T-cell (primary cell): ENCODE results near the gene APOL4. TPM values are rescaled to one million over a fixed set of nuclear protein-coding genes. Genes with fewer than 3 reads are reported as not detected.

Experiments
- ATAC-seq, 4 experiments: fragments of 200-7000 bp in 3 of 4; fragments of 150-1000 bp in 1 of 4; cut with Tn5 transposase; replicated peaks in 1 of 4; 1 replicate in 3 of 4; 2 replicates in 1 of 4; pipeline ENCODE4 v1.10.0; 2021; ENCODE audit warnings: moderate library complexity in 3 of 4, mild to moderate bottlenecking in 2 of 4, moderate number of reproducible peaks in 1 of 4
- CTCF ChIA-PET, 2 donors: fragments of 300-600 bp; sonication (Branson Sonifier 250); formaldehyde crosslinking; loops; one replicate each; lab custom pipeline; 2022; ENCODE audit warnings: antibody characterized with exemption in 2 of 2; lab: Charles Lee
- POLR2A ChIA-PET, 2 donors: fragments of 300-600 bp; sonication (Branson Sonifier 250); formaldehyde crosslinking; loops; one replicate each; lab custom pipeline; 2022; ENCODE audit warnings: antibody characterized with exemption in 2 of 2; lab: Charles Lee
- DNase-seq, 35 experiments: peaks; one replicate each; pipeline versions ENCODE4 v3.0.0 to v3.0.0-alpha.2; 2013 to 2023
- H3K27ac ChIP-seq: one replicate; pipeline ENCODE4 v1.5.1; 2013; ENCODE audit warnings: low read length
- H3K27me3 ChIP-seq, 2 experiments: replicated peaks in 1 of 2; 1 replicate in 1 of 2; 2 replicates in 1 of 2; pipeline versions ENCODE4 v1.6.1 to v1.7.0; 2013; ENCODE audit warnings: low read length in 1 of 2, mixed read lengths in 1 of 2; ENCODE audit not compliant: control insufficient read depth in 2 of 2, insufficient read depth in 2 of 2; ENCODE audit errors: extremely low read depth in 1 of 2
- H3K36me3 ChIP-seq, 2 donors: 1 replicate in 1 of 2; 2 replicates in 1 of 2; pipeline versions ENCODE4 v1.6.1 to v1.7.0; 2013; ENCODE audit warnings: low read length in 1 of 2; ENCODE audit not compliant: control insufficient read depth in 2 of 2, insufficient read depth in 1 of 2; ENCODE audit errors: extremely low read depth in 1 of 2
- H3K4me1 ChIP-seq, 2 experiments: 1 replicate in 1 of 2; 2 replicates in 1 of 2; pipeline versions ENCODE4 v1.6.1 to v1.7.0; 2013; ENCODE audit warnings: low read length in 2 of 2, mixed read lengths in 1 of 2; ENCODE audit not compliant: insufficient read depth in 2 of 2, control insufficient read depth in 1 of 2; ENCODE audit errors: extremely low read depth in 1 of 2
- H3K4me3 ChIP-seq, 2 donors: 1 replicate in 1 of 2; 2 replicates in 1 of 2; pipeline versions ENCODE4 v1.5.1 to v1.7.0; 2013; ENCODE audit warnings: mild to moderate bottlenecking in 2 of 2, low read length in 1 of 2, moderate library complexity in 1 of 2; ENCODE audit not compliant: control insufficient read depth in 1 of 2; ENCODE audit errors: extremely low read depth in 1 of 2
- H3K9me3 ChIP-seq: 2 replicates; pipeline ENCODE4 v1.7.0; 2013
- H3K27ac Mint-ChIP-seq, 2 donors: one replicate each; pipeline ENCODE4 v1.8.0; 2020 to 2021; ENCODE audit warnings: mild to moderate bottlenecking in 2 of 2, mixed read lengths in 2 of 2
- H3K27me3 Mint-ChIP-seq, 2 donors: one replicate each; pipeline ENCODE4 v1.8.0; 2021 to 2022; ENCODE audit warnings: mixed read lengths in 2 of 2
- H3K36me3 Mint-ChIP-seq: one replicate; pipeline ENCODE4 v1.8.0; 2021; ENCODE audit warnings: mixed read lengths
- H3K4me1 Mint-ChIP-seq, 3 donors: one replicate each; pipeline ENCODE4 v1.8.0; 2020 to 2022; ENCODE audit warnings: mixed read lengths in 3 of 3, mild to moderate bottlenecking in 1 of 3
- H3K4me3 Mint-ChIP-seq, 3 donors: one replicate each; pipeline ENCODE4 v1.8.0; 2020 to 2022; ENCODE audit warnings: mild to moderate bottlenecking in 3 of 3, mixed read lengths in 3 of 3, moderate library complexity in 3 of 3
- H3K9me3 Mint-ChIP-seq, 3 donors: one replicate each; pipeline ENCODE4 v1.8.0; 2020 to 2022; ENCODE audit warnings: mixed read lengths in 3 of 3
- WGBS: methylation state at CpG from one replicate; pipeline ENCODE4 v1.1.5; 2013; ENCODE audit warnings: missing lambda C conversion rate; ENCODE audit not compliant: insufficient coverage; 5-methylcytosine and 5-hydroxymethylcytosine counted together
- total RNA-seq, 35 experiments: library from RNA in 6 of 35; stranded (reverse) in 6 of 35; fragments of 120-200 nt in 1 of 35; gene quantifications; one replicate each; pipeline versions ENCODE4 v1.2.1 to v1.2.4 and lab custom pipeline; 2013 to 2026

The APOL4 gene
- total RNA-seq, 5 donors from 2014 or later (not counting 1 experiment from before 2014, with no cell fraction given) = 0.22 to 0.72 TPM; not detected in 3

DNA sequence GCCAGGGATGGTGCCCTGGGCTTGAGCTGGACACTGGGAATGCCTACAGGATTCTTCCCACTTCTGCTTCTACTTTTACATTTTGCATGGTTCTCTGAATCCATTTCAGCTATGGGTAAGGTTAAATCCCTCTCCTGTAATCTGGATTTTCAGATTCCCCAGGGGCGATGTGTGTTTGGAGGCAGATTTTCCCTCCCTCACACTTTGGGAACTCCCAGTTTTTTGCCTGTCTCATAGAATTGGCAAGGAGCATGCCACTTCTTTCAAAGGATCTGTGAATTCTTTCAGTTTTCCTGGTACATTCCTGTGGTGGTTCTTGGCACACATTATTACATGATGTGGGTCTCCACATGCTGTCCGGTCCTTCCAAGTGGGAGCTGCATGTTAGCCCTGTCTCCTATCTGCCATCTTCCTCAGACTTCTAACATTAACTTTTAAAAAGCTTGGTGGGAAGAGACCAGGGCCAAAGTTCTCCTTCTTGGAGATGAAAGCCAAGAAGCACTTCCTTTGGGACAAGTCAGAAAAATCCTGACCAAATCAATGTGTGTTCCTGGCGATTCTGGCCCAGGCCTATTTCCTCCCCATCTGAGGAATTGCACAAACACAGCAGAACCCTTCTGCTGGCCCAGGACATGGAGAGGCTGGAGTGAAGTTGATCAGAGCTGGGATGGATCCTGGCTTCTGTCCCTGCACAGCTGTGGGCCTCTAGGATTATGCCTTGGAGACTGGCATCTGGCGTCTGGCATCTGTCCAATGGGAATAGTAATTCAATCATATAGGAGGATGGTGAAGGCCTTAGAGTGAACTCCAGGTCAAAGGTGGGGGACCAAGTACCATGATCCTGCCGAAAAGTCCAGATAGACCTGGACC, 43.1 kb upstream of the APOL4 start:
- H3K9me3 Mint-ChIP-seq = peaks cover 0 to 5% (median 0%) of the 10 kb centered on the region in 3 donors
- no peak overlapping the region for H3K27ac Mint-ChIP-seq
- no peak overlapping the region for H3K27ac ChIP-seq
- peaks cover 6 to 7% (median 7%) of the 10 kb centered on the region in 3 donors for H3K4me1 Mint-ChIP-seq
- H3K27me3 ChIP-seq = no peaks in the 10 kb centered on the region
- peak overlapping the region in 1 of 3 donors; percentile 4 for H3K4me3 Mint-ChIP-seq
- POLR2A ChIA-PET = no interaction called here
- no peaks in the 10 kb centered on the region for H3K27me3 Mint-ChIP-seq
- CTCF ChIA-PET = no interaction called here
- H3K4me3 ChIP-seq = no peak overlapping the region
- peak in 1 of 35 experiments; percentile 12 for DNase-seq
- WGBS = 76% methylated on average over 3 of the region's 5 CpGs
- H3K9me3 ChIP-seq = no peaks in the 10 kb centered on the region
- H3K36me3 Mint-ChIP-seq = no peaks in the 10 kb centered on the region
- no peak for ATAC-seq
- no peaks in the 10 kb centered on the region for H3K36me3 ChIP-seq
- peaks cover 0 to 5% of the 10 kb centered on the region in 2 experiments for H3K4me1 ChIP-seq

DNA sequence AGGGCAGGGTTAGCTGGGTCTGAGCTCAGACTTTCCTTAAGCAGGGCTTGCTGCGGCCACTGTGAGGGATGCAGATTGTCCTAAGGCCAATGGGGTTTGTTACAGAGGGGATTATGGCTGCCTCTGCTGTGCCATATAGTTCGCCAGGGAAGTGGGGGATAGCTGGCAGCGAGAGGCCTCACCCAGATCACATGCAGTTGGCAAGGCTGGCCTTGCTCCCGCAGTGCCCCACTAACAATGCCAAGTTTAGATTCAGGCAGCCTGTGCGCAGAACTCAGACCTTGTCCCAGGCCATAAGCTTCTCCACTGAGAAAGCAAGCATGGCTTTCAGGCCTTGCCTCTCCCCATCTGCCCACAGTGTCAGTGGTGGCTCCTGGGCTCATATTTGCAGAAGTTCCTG, 42.4 kb upstream of the APOL4 start:
- Histone ChIP-seq H3K36me3 (no peaks in the 10 kb centered on the region), H3K4me3 (no peak overlapping the region), H3K27ac (no peak overlapping the region), H3K4me1 (peaks cover 0 to 8% of the 10 kb centered on the region in 2 experiments), H3K9me3 (no peaks in the 10 kb centered on the region), H3K27me3 (no peaks in the 10 kb centered on the region)
- DNase-seq (no peak), ATAC-seq (no peak)
- CTCF ChIA-PET = no interaction called here
- peaks cover 0 to 5% (median 0%) of the 10 kb centered on the region in 3 donors for H3K9me3 Mint-ChIP-seq
- no peaks in the 10 kb centered on the region for H3K36me3 Mint-ChIP-seq
- H3K4me1 Mint-ChIP-seq = peaks cover 12 to 15% (median 14%) of the 10 kb centered on the region in 3 donors
- POLR2A ChIA-PET = no interaction called here
- H3K27ac Mint-ChIP-seq = no peak overlapping the region
- no peak overlapping the region for H3K4me3 Mint-ChIP-seq
- no peaks in the 10 kb centered on the region for H3K27me3 Mint-ChIP-seq
- 98% methylated on average over 5 of the region's 5 CpGs for WGBS

DNA sequence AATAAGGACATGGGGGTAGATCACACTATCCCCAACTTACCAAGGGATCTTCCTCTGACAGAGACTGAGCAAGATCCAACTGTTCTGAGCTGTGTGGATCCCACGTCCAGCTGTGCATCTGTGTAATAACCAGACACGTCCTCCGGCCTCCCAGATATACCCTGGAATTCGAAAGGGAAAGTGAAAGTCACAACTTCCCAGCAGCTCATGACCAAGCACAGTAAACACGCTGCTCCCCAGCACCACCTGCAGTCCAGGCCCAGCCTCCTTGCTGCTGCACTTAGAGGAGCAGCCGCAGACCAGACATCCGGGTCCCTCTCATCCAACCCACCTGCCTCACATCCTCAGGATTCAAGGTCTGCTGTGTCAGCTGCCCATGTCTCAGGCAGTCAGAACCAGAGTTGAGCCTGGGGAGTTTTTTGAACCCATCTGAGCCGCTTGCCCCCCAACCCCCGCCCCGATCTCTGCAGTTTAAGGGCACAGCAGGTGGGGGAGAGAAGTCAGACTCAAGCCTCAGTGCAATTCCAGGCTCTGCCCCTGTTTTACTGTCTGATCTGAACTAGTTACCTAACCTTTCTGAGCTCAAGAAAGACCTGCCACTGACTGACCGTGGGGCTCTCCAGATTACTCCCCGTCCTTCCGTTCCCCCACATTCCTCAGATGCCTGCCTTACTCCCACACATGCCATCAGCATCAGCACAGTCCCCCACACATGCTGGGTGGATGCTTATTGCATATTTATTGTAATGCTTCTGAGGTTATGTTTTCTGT, 38.0 kb upstream of the APOL4 start, which contains the start of gene APOL2:
TSS of gene APOL2 (minus strand) at position 127 of the 771 bp plus-strand sequence. CDS start 6,365 bp downstream, outside the sequence.
- no peaks in the 10 kb centered on the region for H3K27me3 Mint-ChIP-seq
- WGBS = 5% methylated on average over 4 of the region's 13 CpGs
- peaks cover 0 to 20% of the 10 kb centered on the region in 2 donors for H3K36me3 ChIP-seq
- H3K36me3 Mint-ChIP-seq = peaks cover 26% of the 10 kb centered on the region
- DNase-seq = peak; percentile 62 to 94 (median 85)
- peaks cover 8 to 42% of the 10 kb centered on the region in 2 experiments for H3K4me1 ChIP-seq
- peak within 1 kb of the TSS; percentile 96 to 99 for H3K27ac Mint-ChIP-seq
- H3K9me3 Mint-ChIP-seq = peaks cover 0 to 5% (median 0%) of the 10 kb centered on the region in 3 donors
- no peaks in the 10 kb centered on the region for H3K9me3 ChIP-seq
- ChIA-PET CTCF (interaction anchor here in 1 of 2 donors (0.6 to 1.7 kb wide), 12 partner anchors 12 to 989 kb away, joined by 3 to 6 read pairs (median 4); partner anchors contain the start of genes APOL1 and IFT27), POLR2A (interaction anchor here (0.6 to 0.7 kb wide), 4 partner anchors 13 to 589 kb away, joined by 3 to 9 read pairs (median 6); partner anchors contain the start of gene APOL1 (in 1 of the 2))
- H3K4me3 Mint-ChIP-seq = peak within 1 kb of the TSS; percentile 99 to 100 (median 99)
- H3K27ac ChIP-seq = peak within 1 kb of the TSS; percentile 83
- H3K4me1 Mint-ChIP-seq = peaks cover 51 to 57% (median 54%) of the 10 kb centered on the region in 3 donors
- ATAC-seq = peak; percentile 98 to 99 (median 99)
- no peaks in the 10 kb centered on the region for H3K27me3 ChIP-seq
- H3K4me3 ChIP-seq = peak within 1 kb of the TSS; percentile 74 to 98

DNA sequence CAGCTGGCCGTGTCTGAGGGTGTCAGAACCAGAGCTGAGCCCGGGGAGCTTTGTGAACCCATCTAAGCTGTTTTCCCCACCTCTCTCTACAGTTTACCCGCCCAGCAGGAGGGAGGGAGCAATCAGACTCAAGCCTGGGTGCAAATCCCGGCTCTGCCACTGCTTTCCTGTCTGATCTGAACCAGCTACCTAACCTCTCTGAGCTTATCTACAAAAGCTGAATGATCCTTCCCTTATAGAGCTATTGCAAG, 37.5 kb upstream of the APOL4 start:
- Mint-ChIP-seq H3K36me3 (peaks cover 31% of the 10 kb centered on the region), H3K4me3 (peak overlapping the region; percentile 99 to 100 (median 99)), H3K4me1 (peaks cover 56 to 62% (median 59%) of the 10 kb centered on the region in 3 donors), H3K27me3 (no peaks in the 10 kb centered on the region), H3K9me3 (peaks cover 0 to 5% (median 0%) of the 10 kb centered on the region in 3 donors), H3K27ac (peak overlapping the region; percentile 96 to 99)
- Histone ChIP-seq H3K36me3 (peaks cover 0 to 25% of the 10 kb centered on the region in 2 donors), H3K9me3 (no peaks in the 10 kb centered on the region), H3K4me1 (peaks cover 8 to 42% of the 10 kb centered on the region in 2 experiments), H3K27me3 (no peaks in the 10 kb centered on the region), H3K27ac (peak overlapping the region; percentile 83), H3K4me3 (peak overlapping the region; percentile 74 to 98)
- WGBS = 0% methylated on average over 3 of the region's 4 CpGs
- ChIA-PET POLR2A (interaction anchor here in 1 of 2 donors (0.6 to 0.7 kb wide), 2 partner anchors 14 to 44 kb away, joined by 3 to 9 read pairs; partner anchors contain the start of gene APOL1), CTCF (interaction anchor here in 1 of 2 donors (0.6 to 1.7 kb wide), 11 partner anchors 14 to 988 kb away, joined by 3 to 6 read pairs (median 4); partner anchors contain the start of genes APOL1 and IFT27)
- ATAC-seq = peak in 3 of 4 experiments; percentile 29 to 38 (median 29)
- DNase-seq = peak in 1 of 35 experiments; percentile 14

DNA sequence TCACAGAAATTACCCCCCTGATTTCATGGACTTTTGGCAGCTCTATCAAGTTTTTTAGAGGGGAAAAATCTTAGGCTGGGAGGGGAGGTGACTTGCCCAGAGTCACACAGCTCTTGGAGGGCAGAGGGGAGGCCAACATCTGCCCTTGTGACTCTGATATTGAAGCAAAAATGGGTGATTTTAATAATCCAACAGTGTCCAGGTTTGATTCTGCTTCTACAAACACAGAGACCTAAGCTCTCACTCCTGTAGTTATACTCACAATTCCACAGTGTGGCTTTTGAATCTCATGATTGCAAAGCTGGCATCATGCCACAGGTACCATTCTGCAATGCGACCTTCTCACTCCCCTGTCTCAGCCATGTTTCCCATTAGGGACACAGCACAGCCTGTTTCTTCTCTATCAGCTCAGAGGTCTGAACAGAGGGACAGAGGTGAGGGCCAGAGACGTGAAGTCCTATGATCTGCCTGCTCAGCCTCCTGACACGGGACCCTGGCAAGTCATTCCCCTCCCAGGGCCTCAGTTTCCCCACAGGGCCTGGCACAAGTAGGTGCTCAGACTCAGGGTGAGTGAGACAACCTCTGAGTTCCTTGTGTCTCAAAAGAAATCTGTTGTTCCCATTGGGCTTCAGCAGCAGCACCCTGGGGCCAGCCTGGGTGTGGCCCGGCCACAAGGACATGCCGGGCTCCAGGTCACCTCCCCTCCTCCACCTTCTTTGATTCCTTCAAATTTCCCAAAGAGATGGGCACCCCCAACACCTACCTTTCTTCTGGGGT, 37.0 kb upstream of the APOL4 start:
- ChIA-PET CTCF (interaction anchor here (0.6 to 1.7 kb wide), 12 partner anchors 14 to 988 kb away, joined by 3 to 6 read pairs (median 3); partner anchors contain the start of genes APOL1 (in 1 of the 2) and IFT27 (in 1 of the 2)), POLR2A (interaction anchor here in 1 of 2 donors (0.6 to 0.7 kb wide), 3 partner anchors 14 to 45 kb away, joined by 3 to 9 read pairs (median 3); partner anchors contain the start of gene APOL1)
- Mint-ChIP-seq H3K27ac (peak overlapping the region; percentile 96 to 99), H3K9me3 (peaks cover 0 to 5% (median 0%) of the 10 kb centered on the region in 3 donors), H3K36me3 (peaks cover 37% of the 10 kb centered on the region), H3K4me1 (peaks cover 61 to 67% (median 63%) of the 10 kb centered on the region in 3 donors), H3K4me3 (peak overlapping the region; percentile 99 to 100 (median 99)), H3K27me3 (no peaks in the 10 kb centered on the region)
- H3K4me3 ChIP-seq = peak overlapping the region; percentile 74 to 98
- H3K27ac ChIP-seq = peak overlapping the region; percentile 83
- no peaks in the 10 kb centered on the region for H3K9me3 ChIP-seq
- peak in 1 of 35 experiments; percentile 36 for DNase-seq
- no peaks in the 10 kb centered on the region for H3K27me3 ChIP-seq
- H3K36me3 ChIP-seq = peaks cover 0 to 29% of the 10 kb centered on the region in 2 donors
- H3K4me1 ChIP-seq = peaks cover 8 to 42% of the 10 kb centered on the region in 2 experiments
- 0% methylated on average over 5 of the region's 5 CpGs for WGBS
- peak in 1 of 4 experiments; percentile 1 for ATAC-seq
